Neural progenitor cell (in vitro differentiated cells): Measurements from ENCODE around the gene BMP2.

Source experiments
- CTCF ChIP-seq: fragments of 200-600 bp; sonication (generic); IDR thresholded peaks from 2 replicates; pipeline ENCODE4 v1.5.1; 2017; ENCODE audit warnings: antibody characterized with exemption, mild to moderate bottlenecking
- EZH2phosphoT487 ChIP-seq: fragments of 200-600 bp; sonication (generic); IDR thresholded peaks from 2 replicates; pipeline ENCODE4 v1.6.1; 2017; ENCODE audit warnings: antibody characterized with exemption

DNA sequence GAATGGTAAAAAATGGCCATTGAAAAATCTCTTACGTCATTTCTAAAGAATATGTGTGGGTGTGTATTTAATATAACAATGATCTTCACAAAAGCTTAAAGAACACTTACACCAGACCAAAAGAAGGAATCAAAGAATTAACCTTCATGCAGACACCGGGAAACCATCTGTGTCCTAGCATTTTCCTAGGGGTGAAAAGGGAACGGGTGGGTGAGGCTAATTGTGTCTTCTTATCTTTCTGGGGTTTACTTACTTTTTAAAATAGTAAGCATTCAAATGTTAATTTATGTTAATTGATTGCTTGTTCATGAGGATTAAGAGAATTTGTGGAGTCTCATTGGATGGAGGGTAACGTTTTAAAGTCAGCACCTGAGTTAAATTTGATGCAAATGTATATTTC lies 47.5 kb downstream of the BMP2 start:
- TF ChIP-seq EZH2phosphoT487 = no peak
- no peak for TF ChIP-seq CTCF
